Muscle layer of duodenum (tissue), 2 donors: ENCODE measurements around the gene SEMA3B.
A peak's percentile ranks its signal among the peaks of the same experiment; 100 is the strongest.
"Not testable (repeated sequence)": the region's sequence is repeated elsewhere in the genome, so short reads cannot be mapped to it uniquely, and the experiment has no call there.

Source experiments
- H3K27ac ChIP-seq: one replicate; pipeline ENCODE4 v1.7.0; 2013; ENCODE audit warnings: mild to moderate bottlenecking, low read length
- H3K27me3 ChIP-seq: one replicate; pipeline ENCODE4 v1.7.0; 2013; ENCODE audit warnings: low read depth, mild to moderate bottlenecking, control low read depth, low read length
- H3K36me3 ChIP-seq, 2 donors: one replicate each; pipeline ENCODE4 v1.7.0; 2013; ENCODE audit warnings: low read length in 2 of 2, control low read depth in 1 of 2, mild to moderate bottlenecking in 1 of 2; ENCODE audit not compliant: insufficient read depth in 2 of 2, control insufficient read depth in 1 of 2
- H3K4me1 ChIP-seq, 2 donors: one replicate each; pipeline ENCODE4 v1.7.0; 2013; ENCODE audit warnings: low read length in 2 of 2, mild to moderate bottlenecking in 2 of 2, control low read depth in 1 of 2, moderate library complexity in 1 of 2; ENCODE audit not compliant: insufficient read depth in 2 of 2, control insufficient read depth in 1 of 2
- H3K4me3 ChIP-seq, 2 donors: one replicate each; pipeline ENCODE4 v1.7.0; 2013; ENCODE audit warnings: low read length in 2 of 2, low read depth in 1 of 2, mild to moderate bottlenecking in 1 of 2
- H3K9me3 ChIP-seq, 2 donors: one replicate each; pipeline ENCODE4 v1.7.0; 2013; ENCODE audit warnings: low read length in 2 of 2, control low read depth in 1 of 2, mild to moderate bottlenecking in 1 of 2; ENCODE audit not compliant: control insufficient read depth in 1 of 2
- donor health status: healthy.

SEMA3B gene

DNA sequence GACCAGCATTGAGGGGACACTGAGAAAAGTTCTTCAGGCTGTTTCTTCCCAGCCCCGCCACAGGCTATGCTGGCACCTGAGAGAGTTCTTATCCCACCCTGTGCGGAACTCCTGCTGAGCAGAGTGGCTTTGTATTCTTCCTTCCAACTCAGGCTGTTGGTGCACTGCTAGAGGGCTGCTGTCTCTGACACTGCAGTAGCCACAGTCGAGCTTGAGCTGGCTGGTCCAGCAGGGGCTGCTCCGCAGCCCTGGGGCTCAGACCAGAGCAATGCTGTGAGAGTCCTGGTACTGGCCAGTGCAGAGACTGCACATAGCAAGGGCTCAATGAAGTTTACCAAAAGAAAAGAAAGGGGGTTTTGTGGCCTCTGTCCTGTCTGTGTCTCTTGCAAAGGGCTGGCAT lies 29.3 kb upstream of the SEMA3B start:
- Histone ChIP-seq H3K4me3 (no peak overlapping the region), H3K9me3 (no peaks in the 10 kb centered on the region), H3K4me1 (peaks cover 32 to 63% of the 10 kb centered on the region in 2 donors), H3K27me3 (no peaks in the 10 kb centered on the region), H3K36me3 (peaks cover 0 to 5% of the 10 kb centered on the region in 2 donors), H3K27ac (peak overlapping the region; percentile 75)

DNA sequence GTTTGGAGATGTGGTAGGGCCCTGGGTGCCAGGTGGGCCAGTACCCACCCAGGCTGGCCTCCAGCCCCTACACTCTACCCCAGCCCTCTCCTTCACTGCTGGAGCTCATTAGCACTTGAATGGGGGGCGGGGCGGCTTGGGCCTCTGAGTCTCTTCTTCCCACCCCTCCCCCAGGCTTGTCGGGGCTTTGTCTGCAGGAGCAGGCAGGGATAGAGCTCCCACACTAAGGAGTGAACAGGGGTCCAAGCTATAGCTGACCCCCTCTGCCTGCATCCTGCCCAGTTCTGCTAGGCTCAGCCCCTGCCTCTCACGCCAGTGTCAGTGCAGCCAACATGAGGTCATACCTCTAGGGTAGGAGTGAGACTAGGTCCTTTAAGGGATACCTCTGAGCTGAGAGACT lies 27.8 kb upstream of the SEMA3B start:
- H3K27me3 ChIP-seq, result no peaks in the 10 kb centered on the region
- peaks cover 39 to 76% of the 10 kb centered on the region in 2 donors for H3K4me1 ChIP-seq
- H3K27ac ChIP-seq, result peak overlapping the region; percentile 60
- H3K4me3 ChIP-seq, result no peak overlapping the region
- H3K9me3 ChIP-seq, result no peaks in the 10 kb centered on the region
- peaks cover 0 to 5% of the 10 kb centered on the region in 2 donors for H3K36me3 ChIP-seq

DNA sequence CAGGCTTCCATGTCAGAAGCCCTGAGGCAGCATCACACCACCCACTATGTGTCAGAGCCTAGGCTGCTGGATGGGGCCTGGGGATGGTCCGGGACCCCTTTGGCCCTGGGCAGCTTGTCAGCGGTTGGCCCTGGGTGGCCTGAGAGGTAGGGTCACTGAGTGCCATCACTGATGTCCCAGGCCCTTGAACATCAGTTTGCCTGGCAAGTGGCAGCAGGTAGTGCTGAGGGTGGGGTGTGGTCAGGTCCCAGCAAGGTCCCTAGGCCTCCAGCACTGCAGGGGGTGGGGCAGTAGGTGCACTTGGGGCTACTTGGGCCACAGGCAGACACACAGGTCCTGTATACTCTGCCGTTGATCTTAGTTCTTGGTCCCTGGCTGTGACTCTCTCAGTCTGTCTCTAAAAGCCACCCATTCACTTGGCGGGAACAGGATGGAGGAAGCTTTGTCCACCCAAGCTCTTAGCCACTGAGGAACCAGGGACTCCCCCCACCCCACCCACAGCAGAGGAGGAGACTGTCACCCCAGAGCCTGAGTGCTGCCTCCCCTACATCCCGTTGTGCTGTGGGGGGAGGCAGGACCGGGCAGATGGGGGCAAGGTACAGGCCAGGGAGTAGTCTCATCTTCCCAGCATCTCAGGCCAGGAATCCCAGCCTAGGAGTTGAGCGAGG lies 27.1 kb upstream of the SEMA3B start:
- Histone ChIP-seq H3K9me3 (no peaks in the 10 kb centered on the region), H3K4me3 (no peak overlapping the region), H3K27me3 (no peaks in the 10 kb centered on the region), H3K4me1 (peaks cover 39 to 82% of the 10 kb centered on the region in 2 donors), H3K36me3 (peaks cover 0 to 5% of the 10 kb centered on the region in 2 donors), H3K27ac (peak overlapping the region; percentile 77)

DNA sequence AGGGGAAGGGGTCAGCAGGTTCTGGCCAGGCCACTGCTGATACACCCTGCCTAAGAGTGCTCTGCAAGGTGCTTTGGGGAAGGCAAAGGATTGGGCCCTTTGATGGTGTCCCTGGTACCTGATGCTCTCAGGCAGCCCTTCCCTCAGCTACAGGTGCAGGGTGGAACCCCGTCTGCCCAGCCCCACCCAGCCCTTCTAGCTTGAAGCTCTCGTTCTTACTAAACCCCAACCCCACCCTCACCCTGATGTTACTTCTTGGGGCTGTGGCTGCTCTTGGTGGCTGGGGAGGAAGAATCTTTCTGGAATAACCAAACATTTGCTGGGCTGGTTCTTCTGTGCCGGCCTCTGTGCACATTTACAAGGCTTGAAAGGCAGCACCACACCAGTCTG lies 26.6 kb upstream of the SEMA3B start:
- H3K4me3 ChIP-seq, result no peak overlapping the region
- peaks cover 40 to 82% of the 10 kb centered on the region in 2 donors for H3K4me1 ChIP-seq
- H3K36me3 ChIP-seq, result peaks cover 0 to 5% of the 10 kb centered on the region in 2 donors

DNA sequence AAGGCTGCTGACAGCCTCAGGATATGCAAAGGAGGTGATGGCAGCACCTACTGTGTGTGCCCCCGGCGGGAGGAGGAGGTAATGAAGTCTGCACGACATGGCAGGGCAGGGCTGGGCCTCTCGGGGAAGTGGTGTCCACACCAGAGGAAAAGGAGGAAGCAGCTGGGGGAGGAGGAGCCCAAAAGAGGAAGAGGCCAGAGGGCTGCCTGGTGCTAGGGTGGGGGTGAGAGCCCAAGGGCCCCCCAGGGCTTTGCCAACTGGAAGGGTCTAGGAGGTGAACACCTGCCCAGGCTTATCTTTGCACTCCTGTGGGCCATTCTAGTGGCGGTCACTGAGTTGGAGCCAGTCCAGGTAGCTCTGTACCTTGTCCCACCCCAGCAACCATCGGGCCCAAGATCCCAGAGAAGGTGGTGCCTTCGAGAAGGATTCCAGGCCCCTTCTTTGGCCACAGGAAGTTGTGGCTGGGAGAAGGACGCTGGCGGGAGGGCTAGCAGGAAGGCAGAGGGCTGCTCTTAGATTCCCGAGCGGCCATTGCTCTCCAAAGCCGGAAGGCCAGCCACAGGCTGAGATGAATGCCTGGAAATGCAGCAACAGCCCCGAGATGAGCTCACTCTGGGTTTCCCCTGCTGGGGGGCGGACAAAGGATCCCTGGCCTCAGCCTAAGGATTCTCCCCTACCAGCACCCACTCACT lies 25.9 kb upstream of the SEMA3B start:
- no peaks in the 10 kb centered on the region for H3K9me3 ChIP-seq
- peak overlapping the region; percentile 77 for H3K27ac ChIP-seq
- H3K4me1 ChIP-seq, result peaks cover 42 to 87% of the 10 kb centered on the region in 2 donors
- H3K36me3 ChIP-seq, result peaks cover 0 to 5% of the 10 kb centered on the region in 2 donors
- H3K27me3 ChIP-seq, result no peaks in the 10 kb centered on the region
- H3K4me3 ChIP-seq, result peak overlapping the region; percentile 12 to 42

More for the DNA sequence above, 26.6 kb upstream of the SEMA3B start:
- H3K27ac ChIP-seq, result peak overlapping the region; percentile 77
- H3K9me3 ChIP-seq, result no peaks in the 10 kb centered on the region
- H3K27me3 ChIP-seq, result no peaks in the 10 kb centered on the region

DNA sequence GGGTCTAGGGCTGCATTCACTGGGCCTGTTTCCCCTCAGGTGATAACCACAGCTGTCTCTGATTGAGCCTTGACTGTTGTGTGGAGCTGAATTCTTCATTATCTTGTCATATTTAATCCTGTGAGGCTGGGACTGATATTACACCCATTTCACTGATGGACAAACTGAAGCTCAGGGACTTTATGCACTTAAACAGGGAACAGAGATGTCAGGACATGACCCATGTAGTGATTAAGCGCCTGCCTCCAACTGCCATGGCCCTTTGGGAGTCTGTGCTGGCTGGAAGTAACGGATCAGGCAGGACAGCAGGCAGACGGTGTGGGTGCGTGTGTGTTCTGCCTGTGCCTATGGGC lies 25.4 kb upstream of the SEMA3B start:
- Histone ChIP-seq H3K4me3 (peak overlapping the region; percentile 12 to 42), H3K36me3 (peaks cover 0 to 5% of the 10 kb centered on the region in 2 donors), H3K4me1 (peaks cover 47 to 88% of the 10 kb centered on the region in 2 donors)

DNA sequence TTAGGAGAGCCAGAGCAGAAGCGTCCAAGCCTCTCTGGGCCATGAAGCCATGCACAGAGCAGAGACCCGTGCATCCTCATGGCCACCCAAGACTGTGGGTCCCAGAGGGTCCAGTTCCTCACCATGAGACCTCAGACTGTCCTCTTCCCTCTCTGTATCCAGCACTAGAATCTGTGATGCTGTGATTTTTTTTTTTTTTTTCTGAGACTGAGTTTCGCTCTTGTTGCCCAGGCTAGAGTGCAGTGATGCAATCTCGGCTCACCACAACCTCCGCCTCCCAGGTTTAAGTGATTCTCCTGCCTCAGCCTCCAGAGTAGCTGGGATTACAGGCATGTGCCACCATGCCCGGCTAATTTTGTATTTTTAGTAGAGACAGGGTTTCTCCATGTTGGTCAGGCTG lies 24.1 kb upstream of the SEMA3B start:
- H3K9me3 ChIP-seq, H3K36me3 ChIP-seq, H3K27me3 ChIP-seq, H3K4me3 ChIP-seq: not testable (repeated sequence)
- peaks cover 39 to 88% of the 10 kb centered on the region in 2 donors for H3K4me1 ChIP-seq
- H3K27ac ChIP-seq, result peak overlapping the region; percentile 10

More for the DNA sequence above, 25.4 kb upstream of the SEMA3B start:
- Histone ChIP-seq H3K27ac (peak overlapping the region; percentile 77), H3K9me3 (no peaks in the 10 kb centered on the region), H3K27me3 (no peaks in the 10 kb centered on the region)

DNA sequence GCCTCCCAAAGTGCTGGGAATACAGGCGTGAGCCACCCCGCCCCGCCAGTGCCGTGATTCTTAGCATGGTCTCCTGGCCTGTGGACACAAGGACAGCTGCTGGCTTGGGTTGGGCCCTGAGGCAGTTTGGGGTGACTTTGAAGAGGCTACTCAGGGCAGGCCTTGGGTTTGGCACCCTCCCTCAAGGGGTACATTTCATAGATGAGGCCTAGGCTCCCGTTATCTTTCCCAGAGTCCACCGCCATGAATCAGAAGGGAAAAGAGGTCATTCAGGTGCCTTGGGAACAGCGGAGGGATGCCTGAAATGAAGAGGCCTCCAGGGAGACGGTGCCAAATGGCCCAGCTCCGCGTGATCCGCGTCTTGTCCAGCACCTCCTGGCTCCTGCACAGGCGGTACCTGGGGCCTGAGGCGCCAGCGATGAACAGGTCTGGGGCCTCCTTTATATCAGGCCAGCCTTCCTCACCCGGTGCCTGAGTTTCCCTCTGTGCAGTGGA lies 23.6 kb upstream of the SEMA3B start:
- Histone ChIP-seq H3K4me3 (peak overlapping the region; percentile 50 to 59), H3K4me1 (peaks cover 36 to 88% of the 10 kb centered on the region in 2 donors), H3K9me3 (no peaks in the 10 kb centered on the region), H3K27me3 (no peaks in the 10 kb centered on the region), H3K36me3 (peaks cover 0 to 5% of the 10 kb centered on the region in 2 donors), H3K27ac (peak overlapping the region; percentile 67)

DNA sequence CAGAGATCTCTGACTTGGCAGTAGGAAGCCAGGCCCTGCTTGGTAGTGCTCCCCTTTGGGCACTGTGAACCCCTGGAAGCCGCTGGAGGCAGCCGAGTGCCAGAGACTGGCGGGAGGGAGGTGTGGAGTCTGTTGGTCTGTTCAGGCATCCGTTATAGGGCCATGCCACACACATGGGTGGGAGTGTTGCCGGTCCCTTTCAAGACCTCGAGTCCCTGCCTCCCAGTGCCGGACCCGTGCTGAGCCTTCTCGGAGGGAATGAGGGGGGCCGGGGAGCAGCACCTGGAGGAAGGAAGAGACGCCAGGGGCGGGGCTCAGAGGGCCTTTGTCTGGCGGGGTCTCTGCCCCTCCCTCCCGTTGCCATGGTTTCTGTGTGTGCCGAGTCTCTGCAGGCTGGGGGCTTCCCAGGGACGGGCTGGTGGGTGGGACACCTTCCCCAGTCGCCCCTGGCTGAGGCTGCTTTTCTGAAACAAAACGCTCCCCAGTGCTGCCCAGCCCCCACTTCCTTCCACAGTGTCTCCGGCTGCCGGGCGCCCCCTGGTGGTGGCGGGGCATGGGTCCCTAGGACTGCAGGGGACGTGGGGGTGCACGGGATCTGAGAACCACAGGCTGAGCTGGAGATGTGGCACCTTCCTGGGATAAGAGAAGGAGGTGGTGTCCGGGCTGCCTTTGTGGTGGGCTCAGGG lies 23.0 kb upstream of the SEMA3B start:
- Histone ChIP-seq H3K36me3 (peaks cover 0 to 5% of the 10 kb centered on the region in 2 donors), H3K27me3 (no peaks in the 10 kb centered on the region), H3K4me3 (peak overlapping the region; percentile 50 to 59), H3K27ac (peak overlapping the region; percentile 67), H3K4me1 (peaks cover 36 to 84% of the 10 kb centered on the region in 2 donors), H3K9me3 (no peaks in the 10 kb centered on the region)

DNA sequence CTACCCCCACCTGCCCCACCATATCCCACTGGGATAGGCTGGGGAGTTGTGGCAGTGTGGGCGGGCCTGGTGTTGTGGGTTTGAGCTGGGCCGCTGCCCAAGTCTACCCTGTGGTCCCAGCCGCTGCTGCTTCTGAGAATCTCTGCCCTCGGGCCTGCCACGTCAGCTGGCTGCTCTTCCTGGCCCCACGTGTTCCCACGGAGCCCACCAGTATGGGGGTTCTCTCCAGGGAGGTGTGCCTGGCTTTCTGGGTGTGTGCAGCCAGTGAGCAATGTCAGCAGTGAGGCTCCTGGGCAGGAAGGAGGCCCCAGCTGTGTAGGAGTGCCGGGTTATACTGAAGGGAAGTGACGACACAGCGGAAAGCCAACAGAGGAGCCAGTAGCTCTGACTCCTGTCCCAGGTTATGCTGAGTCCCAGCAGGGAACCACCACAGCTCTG lies 22.4 kb upstream of the SEMA3B start:
- Histone ChIP-seq H3K27me3 (no peaks in the 10 kb centered on the region), H3K36me3 (peaks cover 0 to 9% of the 10 kb centered on the region in 2 donors), H3K4me1 (peaks cover 35 to 83% of the 10 kb centered on the region in 2 donors), H3K27ac (peak overlapping the region; percentile 62), H3K9me3 (no peaks in the 10 kb centered on the region), H3K4me3 (peak overlapping the region; percentile 50 to 59)

DNA sequence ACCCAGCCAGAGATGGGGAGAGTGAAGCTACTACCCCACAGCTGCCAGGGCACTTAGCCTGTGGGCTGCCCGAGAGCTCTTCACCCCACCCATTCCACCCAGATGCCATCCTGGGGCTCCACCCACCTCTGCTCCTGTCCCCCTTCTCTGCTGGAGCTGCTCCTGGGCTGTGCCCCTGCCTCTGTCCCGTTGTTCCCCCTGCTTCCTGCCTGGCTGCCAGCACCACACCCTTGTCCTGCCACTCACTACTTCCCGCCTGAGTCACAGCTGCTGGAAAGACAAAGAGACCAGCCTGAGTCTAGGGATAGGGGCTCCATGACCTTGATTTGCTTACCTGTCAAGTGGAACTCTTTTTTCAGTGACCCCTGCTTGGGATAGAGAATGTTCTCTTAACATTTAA lies 20.6 kb upstream of the SEMA3B start:
- peaks cover 20 to 72% of the 10 kb centered on the region in 2 donors for H3K4me1 ChIP-seq
- peak overlapping the region; percentile 62 for H3K27ac ChIP-seq
- H3K4me3 ChIP-seq, result no peak overlapping the region
- H3K36me3 ChIP-seq, result peaks cover 5 to 25% of the 10 kb centered on the region in 2 donors
- no peaks in the 10 kb centered on the region for H3K9me3 ChIP-seq
- H3K27me3 ChIP-seq, result no peaks in the 10 kb centered on the region
